Measurements from ENCODE around the gene EEFSEC. TPM values are rescaled to one million over a fixed set of nuclear protein-coding genes. Genes with fewer than 3 reads are reported as not detected.
A peak's percentile ranks its signal among the peaks of the same experiment; 100 is the strongest.

The EEFSEC gene
- total and polyA plus RNA-seq, 2 of the 8 experiments (the other 6 are each of a cell fraction or from before 2014, with no cell fraction given) = 13.1 to 19.8 TPM

DNA sequence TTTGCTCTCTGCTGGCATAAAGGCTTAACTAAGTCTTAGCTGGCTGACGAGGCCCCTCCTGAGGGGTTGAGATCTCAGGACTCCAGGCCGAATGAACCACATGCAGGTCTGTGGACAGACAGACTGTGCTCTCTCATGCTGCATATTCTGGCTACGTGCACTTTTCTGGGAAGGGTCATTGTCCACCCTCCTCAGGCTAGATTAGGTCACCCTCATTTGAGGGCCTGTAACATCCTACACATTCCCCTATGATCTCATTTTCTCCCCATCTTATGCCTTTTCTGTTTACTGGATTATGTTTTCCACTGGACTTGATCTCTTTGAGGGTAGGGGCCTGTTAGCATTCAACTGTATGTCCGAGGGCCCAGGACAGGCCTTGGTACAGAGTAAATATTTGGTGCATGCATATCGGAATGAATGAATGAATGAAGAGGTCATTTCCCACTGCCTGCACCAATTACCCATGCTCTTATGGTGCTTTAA lies 13.7 kb downstream of the EEFSEC start:
- no peak for DNase-seq (ENCODE audit: low read depth in 1 of 2, low spot score in 2 of 2)
- H2AFZ ChIP-seq (ENCODE audit: low read length) = no peak overlapping the region
- no peak overlapping the region for H2BK20ac ChIP-seq (ENCODE audit: low read length)
- H2BK12ac ChIP-seq (ENCODE audit: low read depth, low read length) = no peak overlapping the region
- no peak overlapping the region for H3K14ac ChIP-seq (ENCODE audit: insufficient read length)
- H3K23ac ChIP-seq (ENCODE audit: insufficient read length) = no peak overlapping the region
- H3K36me3 ChIP-seq (ENCODE audit: control insufficient read depth in 2 of 4, insufficient read depth in 4 of 4, low read length in 3 of 4) = no peaks in the 10 kb centered on the region
- no peak overlapping the region for H3K4ac ChIP-seq (replicated peaks; ENCODE audit: insufficient read length, low read depth, low read length)
- peaks cover 3 to 14% (median 8%) of the 10 kb centered on the region in 4 experiments; a peak in 5 of 7 replicates for H3K4me1 ChIP-seq (replicated peaks in 1 of 4; ENCODE audit: control insufficient read depth in 3 of 4, insufficient read depth in 4 of 4, low read length in 3 of 4)
- no peak overlapping the region for H2AK5ac ChIP-seq (ENCODE audit: low read depth, low read length)
- no peak overlapping the region for H3K4me3 ChIP-seq (ENCODE audit: extremely low read depth in 1 of 4, insufficient read depth in 2 of 4, low read depth in 3 of 4, low read length in 4 of 4)
- H4K91ac ChIP-seq (replicated peaks; ENCODE audit: insufficient read length, low read length) = no peak overlapping the region
- TF ChIP-seq JUN (IDR thresholded peaks at IDR 0.05; ENCODE audit: low read depth, low read length) = no peak
- TF ChIP-seq CBX5 (IDR thresholded peaks at IDR 0.05; ENCODE audit: low read depth, low read length) = no peak
- TF ChIP-seq JUND (IDR thresholded peaks at IDR 0.05; ENCODE audit: low read length) = no peak
- no peak for TF ChIP-seq SP4 (IDR thresholded peaks at IDR 0.05; ENCODE audit: low read length)
- TF ChIP-seq FOSL1 (IDR thresholded peaks at IDR 0.05; ENCODE audit: insufficient read depth, low read depth, low read length) = no peak
- TF ChIP-seq CTCF (IDR thresholded peaks at IDR 0.05; ENCODE audit: control extremely low read depth in 1 of 3, insufficient read depth in 1 of 3, low read depth in 1 of 3, low read length in 3 of 3) = no peak
- no peak for TF ChIP-seq EP300 (IDR thresholded peaks at IDR 0.05; ENCODE audit: borderline replicate concordance in 1 of 2, low read depth in 2 of 2, low read length in 2 of 2)
- no peak for TF ChIP-seq YY1 (IDR thresholded peaks at IDR 0.05; ENCODE audit: low read depth, low read length)
- H4K5ac ChIP-seq (ENCODE audit: insufficient read length, low read depth, low read length) = no peak overlapping the region
- H3K4me2 ChIP-seq (ENCODE audit: insufficient read depth in 1 of 2, low read depth in 2 of 2, low read length in 2 of 2) = no peak overlapping the region
- no peak overlapping the region for H4K8ac ChIP-seq (ENCODE audit: extremely low read depth, insufficient read depth, low read length)
- H3K18ac ChIP-seq (ENCODE audit: extremely low read depth, low read length) = no peak overlapping the region
- H4K20me1 ChIP-seq (replicated peaks in 1 of 2; ENCODE audit: control insufficient read depth in 1 of 2, insufficient read depth in 2 of 2, low read length in 2 of 2) = peaks cover 0 to 4% of the 10 kb centered on the region in 2 experiments
- CTCF ChIA-PET (ENCODE audit: partially characterized antibody) = interaction anchor here (0.6 to 1.6 kb wide), 6 partner anchors 11 to 272 kb away, joined by 3 to 4 read pairs (median 3); no protein-coding TSS in a partner anchor
- H3K27ac ChIP-seq (ENCODE audit: low read depth, low read length) = no peak overlapping the region
- no peak overlapping the region for H2BK120ac ChIP-seq (replicated peaks; ENCODE audit: low read depth, low read length)
- peaks cover 3% of the 10 kb centered on the region; the same call in 1 of the 2 replicates for H3K79me1 ChIP-seq (ENCODE audit: low read depth, low read length)
- FAIRE-seq = no peak
- H3K9me3 ChIP-seq (ENCODE audit: insufficient read depth in 2 of 2, low read depth in 1 of 2, low read length in 1 of 2) = no peaks in the 10 kb centered on the region
- 88% methylated on average over 5 of the region's 5 CpGs; no CpG with 5 or more reads in 1 of the 2 experiments for WGBS, 2 experiments (ENCODE audit: extremely low coverage in 1 of 2, insufficient coverage in 1 of 2, insufficient read length in 1 of 2, insufficient replicate concordance in 2 of 2, low coverage in 1 of 2, low lambda C conversion rate in 2 of 2, missing lambda C conversion rate in 1 of 2)
- H3K23me2 ChIP-seq (ENCODE audit: low read depth, low read length) = 0 out of 2 replicates have a peak, but pooled peaks cover 3% of the 10 kb centered on the region
- H3K9ac ChIP-seq (replicated peaks in 1 of 4; ENCODE audit: extremely low read depth in 1 of 4, low read depth in 3 of 4, low read length in 3 of 4) = no peak overlapping the region
- H2BK5ac ChIP-seq (ENCODE audit: low read depth, low read length) = no peak overlapping the region
- no peaks in the 10 kb centered on the region for H3K27me3 ChIP-seq (replicated peaks in 1 of 4; ENCODE audit: control insufficient read depth in 3 of 4, extremely low read depth in 1 of 4, insufficient read depth in 3 of 4, low read length in 3 of 4)
- no peak overlapping the region for H3K56ac ChIP-seq (replicated peaks; ENCODE audit: insufficient read length, low read depth, low read length)
- POLR2A ChIA-PET (ENCODE audit: partially characterized antibody) = no interaction called here
- H3K79me2 ChIP-seq (ENCODE audit: control insufficient read depth in 1 of 2, insufficient read depth in 2 of 2, low read length in 2 of 2) = 0 out of 4 replicates have a peak, but pooled peaks cover 0 to 2% of the 10 kb centered on the region in 2 experiments
- H2BK15ac ChIP-seq (ENCODE audit: low read length) = peak overlapping the region; percentile 16; the same call in 1 of the 2 replicates
